ENCODE data around the gene SETBP1.

The SETBP1 gene

GRCh38 chr18:44850001-44850400, 169.3 kb downstream of the SETBP1 start:
- Histone ChIP-seq H3K4me3 (ENCODE audit: low read depth, low read length) (no peak overlapping the region), H3K9me3 (ENCODE audit: control insufficient read depth, insufficient read depth, low read depth, low read length) (no peaks in the 10 kb centered on the region), H3K4me1 (ENCODE audit: control insufficient read depth, insufficient read depth, low read length) (no peaks in the 10 kb centered on the region), H3K27ac (ENCODE audit: extremely low read depth, low read depth, low read length) (no peak overlapping the region), H3K36me3 (ENCODE audit: control insufficient read depth in 2 of 2, insufficient read depth in 1 of 2, low read length in 2 of 2) (no peaks in the 10 kb centered on the region)
- TF ChIP-seq ZNF292 (tag by site-specific recombination; IDR thresholded peaks at IDR 0.05; ENCODE audit: borderline replicate concordance, low read depth) (no peak), ZSCAN30 (tag by site-specific recombination; IDR thresholded peaks at IDR 0.05) (no peak), ZNF133 (tag by site-specific recombination; IDR thresholded peaks at IDR 0.05) (no peak), ZNF677 (tag by site-specific recombination; IDR thresholded peaks at IDR 0.05) (no peak), ZNF140 (tag by site-specific recombination; IDR thresholded peaks at IDR 0.05) (no peak), ZFP41 (tag by site-specific recombination; IDR thresholded peaks at IDR 0.05; ENCODE audit: borderline replicate concordance) (no peak), ZNF266 (tag by site-specific recombination; IDR thresholded peaks at IDR 0.05; ENCODE audit: low read depth) (no peak), ZNF155 (tag by site-specific recombination; IDR thresholded peaks at IDR 0.05) (no peak)
- ChIA-PET CTCF (no interaction called here), POLR2A (no interaction called here)

GRCh38 chr18:44851856-44852621, 171.4 kb downstream of the SETBP1 start:
- Histone ChIP-seq H3K36me3 (ENCODE audit: control insufficient read depth in 2 of 2, insufficient read depth in 1 of 2, low read length in 2 of 2) (no peaks in the 10 kb centered on the region), H3K4me3 (ENCODE audit: low read depth, low read length) (no peak overlapping the region), H3K27ac (ENCODE audit: extremely low read depth, low read depth, low read length) (no peak overlapping the region), H3K9me3 (ENCODE audit: control insufficient read depth, insufficient read depth, low read depth, low read length) (no peaks in the 10 kb centered on the region), H3K4me1 (ENCODE audit: control insufficient read depth, insufficient read depth, low read length) (no peaks in the 10 kb centered on the region)
- ChIA-PET CTCF (interaction anchor here (0.5 to 0.8 kb wide), 4 partner anchors 15 to 529 kb away, joined by 3 to 4 read pairs (median 4); no protein-coding TSS in a partner anchor), POLR2A (no interaction called here)
- no peak for TF ChIP-seq ZNF449 (tag by site-specific recombination; IDR thresholded peaks at IDR 0.05)
- no peak for TF ChIP-seq ZNF211 (tag by site-specific recombination; IDR thresholded peaks at IDR 0.05; ENCODE audit: low read depth)
- no peak for TF ChIP-seq ZNF202 (tag by site-specific recombination; IDR thresholded peaks at IDR 0.05; ENCODE audit: borderline replicate concordance)
- no peak for TF ChIP-seq ZNF169 (tag by site-specific recombination; IDR thresholded peaks at IDR 0.05)
- no peak for TF ChIP-seq PRDM2 (tag by site-specific recombination; IDR thresholded peaks at IDR 0.05; ENCODE audit: borderline replicate concordance)
- no peak for TF ChIP-seq ZNF473 (tag by site-specific recombination; IDR thresholded peaks at IDR 0.05)
